ENCODE measurements around the gene RNF150.
A peak's percentile ranks its signal among the peaks of the same experiment; 100 is the strongest.

The RNF150 gene

DNA sequence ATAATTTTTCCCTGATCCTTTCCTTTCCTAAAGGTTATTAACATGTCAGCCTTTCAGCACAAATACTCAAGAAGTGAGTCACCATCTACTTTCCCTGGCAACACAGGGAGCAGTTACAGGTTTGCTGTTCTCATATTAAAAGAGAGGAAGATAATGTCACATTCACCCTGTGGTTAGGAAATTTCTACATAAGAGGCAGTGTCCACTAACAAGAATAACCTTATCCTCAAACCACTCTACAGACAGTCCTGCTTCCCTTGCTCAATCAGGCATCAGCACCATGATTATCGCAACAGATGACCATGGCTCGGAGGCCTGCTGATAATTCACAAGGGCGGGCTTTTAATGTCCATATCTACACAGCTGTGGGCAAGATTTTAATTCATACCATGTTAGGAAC is 30.9 kb downstream of the RNF150 start:
- POLR2A ChIA-PET: no interaction called here

DNA sequence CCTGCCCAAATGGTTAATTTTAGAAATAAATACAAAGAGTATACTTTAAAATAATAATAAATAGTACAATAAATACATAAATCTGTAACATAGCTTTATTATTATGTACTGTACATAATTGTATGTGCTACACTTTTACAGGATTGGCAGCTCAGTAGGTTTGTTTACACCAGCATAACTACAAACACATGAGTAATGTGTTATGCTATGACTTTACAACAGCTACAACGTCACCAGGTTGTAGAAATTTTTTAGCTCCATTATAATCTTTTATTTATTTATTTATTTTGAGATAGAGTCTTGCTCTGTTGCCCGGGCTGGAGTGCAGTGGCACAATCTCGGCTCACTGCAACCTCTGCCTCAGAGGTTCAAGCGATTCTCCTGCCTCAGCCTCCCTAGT is 31.8 kb downstream of the RNF150 start:
- POLR2A ChIA-PET: no interaction called here
- no peak overlapping the region for H3K4me3 ChIP-seq (ENCODE audit: low read depth, low read length)
- H3K27ac ChIP-seq (ENCODE audit: extremely low read depth, low read depth, low read length): no peak overlapping the region
- no peaks in the 10 kb centered on the region for H3K9me3 ChIP-seq (ENCODE audit: control insufficient read depth, insufficient read depth, low read depth, low read length)
- CTCF ChIA-PET: interaction anchor here (0.6 to 1.5 kb wide), 2 partner anchors 31 to 53 kb away, joined by 3 to 4 read pairs; partner anchors contain the start of gene RNF150
- no peaks in the 10 kb centered on the region for H3K36me3 ChIP-seq (ENCODE audit: control insufficient read depth in 2 of 2, insufficient read depth in 1 of 2, low read length in 2 of 2)
- TF ChIP-seq ZNF596 (tag by site-specific recombination; IDR thresholded peaks at IDR 0.05): no peak
- TF ChIP-seq ZNF133 (tag by site-specific recombination; IDR thresholded peaks at IDR 0.05): no peak
- no peak for TF ChIP-seq ZSCAN23 (tag by site-specific recombination; IDR thresholded peaks at IDR 0.05)
- TF ChIP-seq ZNF335 (tag by site-specific recombination; conservative IDR thresholded peaks at IDR 0.05): no peak
- TF ChIP-seq SP7 (tag by site-specific recombination; IDR thresholded peaks at IDR 0.05): no peak
- no peak for TF ChIP-seq TCF7L2 (IDR thresholded peaks at IDR 0.05; ENCODE audit: borderline replicate concordance, low read depth, low read length)
- TF ChIP-seq, protein P1, sequence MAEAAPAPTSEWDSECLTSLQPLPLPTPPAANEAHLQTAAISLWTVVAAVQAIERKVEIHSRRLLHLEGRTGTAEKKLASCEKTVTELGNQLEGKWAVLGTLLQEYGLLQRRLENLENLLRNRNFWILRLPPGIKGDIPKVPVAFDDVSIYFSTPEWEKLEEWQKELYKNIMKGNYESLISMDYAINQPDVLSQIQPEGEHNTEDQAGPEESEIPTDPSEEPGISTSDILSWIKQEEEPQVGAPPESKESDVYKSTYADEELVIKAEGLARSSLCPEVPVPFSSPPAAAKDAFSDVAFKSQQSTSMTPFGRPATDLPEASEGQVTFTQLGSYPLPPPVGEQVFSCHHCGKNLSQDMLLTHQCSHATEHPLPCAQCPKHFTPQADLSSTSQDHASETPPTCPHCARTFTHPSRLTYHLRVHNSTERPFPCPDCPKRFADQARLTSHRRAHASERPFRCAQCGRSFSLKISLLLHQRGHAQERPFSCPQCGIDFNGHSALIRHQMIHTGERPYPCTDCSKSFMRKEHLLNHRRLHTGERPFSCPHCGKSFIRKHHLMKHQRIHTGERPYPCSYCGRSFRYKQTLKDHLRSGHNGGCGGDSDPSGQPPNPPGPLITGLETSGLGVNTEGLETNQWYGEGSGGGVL (tag by site-specific recombination; IDR thresholded peaks at IDR 0.05): no peak
- TF ChIP-seq KLF1 (tag by site-specific recombination; IDR thresholded peaks at IDR 0.05): no peak
- no peak for TF ChIP-seq MEIS1 (CRISPR knock-in tag; IDR thresholded peaks at IDR 0.05; ENCODE audit: borderline replicate concordance)
- TF ChIP-seq, protein P2, sequence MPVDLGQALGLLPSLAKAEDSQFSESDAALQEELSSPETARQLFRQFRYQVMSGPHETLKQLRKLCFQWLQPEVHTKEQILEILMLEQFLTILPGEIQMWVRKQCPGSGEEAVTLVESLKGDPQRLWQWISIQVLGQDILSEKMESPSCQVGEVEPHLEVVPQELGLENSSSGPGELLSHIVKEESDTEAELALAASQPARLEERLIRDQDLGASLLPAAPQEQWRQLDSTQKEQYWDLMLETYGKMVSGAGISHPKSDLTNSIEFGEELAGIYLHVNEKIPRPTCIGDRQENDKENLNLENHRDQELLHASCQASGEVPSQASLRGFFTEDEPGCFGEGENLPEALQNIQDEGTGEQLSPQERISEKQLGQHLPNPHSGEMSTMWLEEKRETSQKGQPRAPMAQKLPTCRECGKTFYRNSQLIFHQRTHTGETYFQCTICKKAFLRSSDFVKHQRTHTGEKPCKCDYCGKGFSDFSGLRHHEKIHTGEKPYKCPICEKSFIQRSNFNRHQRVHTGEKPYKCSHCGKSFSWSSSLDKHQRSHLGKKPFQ (tag by site-specific recombination; IDR thresholded peaks at IDR 0.05): no peak
- TF ChIP-seq ZXDB (tag by site-specific recombination; IDR thresholded peaks at IDR 0.05): no peak
- no peaks in the 10 kb centered on the region for H3K4me1 ChIP-seq (ENCODE audit: control insufficient read depth, insufficient read depth, low read length)

More for the DNA sequence above, 30.9 kb downstream of the RNF150 start:
- H3K36me3 ChIP-seq (ENCODE audit: control insufficient read depth in 2 of 2, insufficient read depth in 1 of 2, low read length in 2 of 2): no peaks in the 10 kb centered on the region
- no peak overlapping the region for H3K4me3 ChIP-seq (ENCODE audit: low read depth, low read length)
- H3K9me3 ChIP-seq (ENCODE audit: control insufficient read depth, insufficient read depth, low read depth, low read length): no peaks in the 10 kb centered on the region
- no peak overlapping the region for H3K27ac ChIP-seq (ENCODE audit: extremely low read depth, low read depth, low read length)
- CTCF ChIA-PET: interaction anchor here (1.5 kb wide), 1 partner anchor 31 kb away, joined by 4 read pairs; the partner anchor contains the start of gene RNF150
- no peaks in the 10 kb centered on the region for H3K4me1 ChIP-seq (ENCODE audit: control insufficient read depth, insufficient read depth, low read length)
- TF ChIP-seq ZNF433 (tag by site-specific recombination; IDR thresholded peaks at IDR 0.05; ENCODE audit: low read depth): no peak
- no peak for TF ChIP-seq ZNF571 (tag by site-specific recombination; IDR thresholded peaks at IDR 0.05)
- TF ChIP-seq SCRT2 (tag by site-specific recombination; IDR thresholded peaks at IDR 0.05): 0 out of 2 replicates have a peak, but pooled peaks have one; percentile 25
- TF ChIP-seq ZNF10 (tag by site-specific recombination; IDR thresholded peaks at IDR 0.05): no peak
- TF ChIP-seq ZNF529 (tag by site-specific recombination; IDR thresholded peaks at IDR 0.05; ENCODE audit: insufficient replicate concordance): no peak
- TF ChIP-seq ZNF792 (tag by site-specific recombination; IDR thresholded peaks at IDR 0.05): no peak
- TF ChIP-seq ZNF670 (tag by site-specific recombination; IDR thresholded peaks at IDR 0.05; ENCODE audit: low read depth): no peak

DNA sequence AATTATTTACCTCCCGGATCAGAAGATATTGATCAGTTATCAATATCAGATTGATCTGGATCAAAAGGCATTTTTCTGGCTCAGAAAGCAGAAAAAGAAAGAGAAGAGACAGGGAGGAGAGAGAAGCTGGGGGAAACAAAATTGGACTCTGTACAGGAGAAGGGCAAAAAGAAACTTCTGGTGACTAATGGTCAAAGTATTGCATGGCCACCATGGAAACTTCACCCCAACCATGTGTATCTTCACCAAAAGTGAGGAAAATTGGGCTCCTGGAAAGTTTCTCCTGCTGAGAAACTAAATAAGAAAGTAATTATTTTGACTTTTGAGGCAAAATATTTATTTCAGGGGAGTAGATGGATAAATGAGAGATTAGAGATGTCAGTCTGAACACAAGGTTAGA is 33.9 kb downstream of the RNF150 start:
- CTCF ChIA-PET: interaction anchor here (0.6 kb wide), 1 partner anchor 8 kb away, joined by 3 read pairs; no protein-coding TSS in a partner anchor
- Histone ChIP-seq H3K9me3 (ENCODE audit: control insufficient read depth, insufficient read depth, low read depth, low read length) (no peaks in the 10 kb centered on the region), H3K27ac (ENCODE audit: extremely low read depth, low read depth, low read length) (no peak overlapping the region), H3K36me3 (ENCODE audit: control insufficient read depth in 2 of 2, insufficient read depth in 1 of 2, low read length in 2 of 2) (no peaks in the 10 kb centered on the region), H3K4me3 (ENCODE audit: low read depth, low read length) (no peak overlapping the region), H3K4me1 (ENCODE audit: control insufficient read depth, insufficient read depth, low read length) (no peaks in the 10 kb centered on the region)
- no peak for TF ChIP-seq ZNF426 (tag by site-specific recombination; IDR thresholded peaks at IDR 0.05)
- TF ChIP-seq ZNF266 (tag by site-specific recombination; IDR thresholded peaks at IDR 0.05; ENCODE audit: low read depth): no peak
- no peak for TF ChIP-seq ZSCAN30 (tag by site-specific recombination; IDR thresholded peaks at IDR 0.05)
- no peak for TF ChIP-seq ZNF768 (tag by site-specific recombination; IDR thresholded peaks at IDR 0.05)
- no peak for TF ChIP-seq ZNF76 (tag by site-specific recombination; IDR thresholded peaks at IDR 0.05; ENCODE audit: borderline replicate concordance, low read depth)
- TF ChIP-seq, protein P3, sequence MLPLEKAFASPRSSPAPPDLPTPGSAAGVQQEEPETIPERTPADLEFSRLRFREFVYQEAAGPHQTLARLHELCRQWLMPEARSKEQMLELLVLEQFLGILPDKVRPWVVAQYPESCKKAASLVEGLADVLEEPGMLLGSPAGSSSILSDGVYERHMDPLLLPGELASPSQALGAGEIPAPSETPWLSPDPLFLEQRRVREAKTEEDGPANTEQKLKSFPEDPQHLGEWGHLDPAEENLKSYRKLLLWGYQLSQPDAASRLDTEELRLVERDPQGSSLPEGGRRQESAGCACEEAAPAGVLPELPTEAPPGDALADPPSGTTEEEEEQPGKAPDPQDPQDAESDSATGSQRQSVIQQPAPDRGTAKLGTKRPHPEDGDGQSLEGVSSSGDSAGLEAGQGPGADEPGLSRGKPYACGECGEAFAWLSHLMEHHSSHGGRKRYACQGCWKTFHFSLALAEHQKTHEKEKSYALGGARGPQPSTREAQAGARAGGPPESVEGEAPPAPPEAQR (tag by site-specific recombination; IDR thresholded peaks at IDR 0.05): no peak
- TF ChIP-seq ZNF2 (tag by site-specific recombination; IDR thresholded peaks at IDR 0.05): no peak
- no peak for TF ChIP-seq GLIS1 (tag by site-specific recombination; IDR thresholded peaks at IDR 0.05)
- TF ChIP-seq ZNF10 (tag by site-specific recombination; IDR thresholded peaks at IDR 0.05): no peak
- TF ChIP-seq ZNF140 (tag by site-specific recombination; IDR thresholded peaks at IDR 0.05): no peak
- no peak for TF ChIP-seq ZSCAN23 (tag by site-specific recombination; IDR thresholded peaks at IDR 0.05)
- POLR2A ChIA-PET: no interaction called here
